ENCODE measurements around the gene LIG1.
"Not testable (repeated sequence)": the region's sequence is repeated elsewhere in the genome, so short reads cannot be mapped to it uniquely, and the experiment has no call there.

The LIG1 gene

DNA sequence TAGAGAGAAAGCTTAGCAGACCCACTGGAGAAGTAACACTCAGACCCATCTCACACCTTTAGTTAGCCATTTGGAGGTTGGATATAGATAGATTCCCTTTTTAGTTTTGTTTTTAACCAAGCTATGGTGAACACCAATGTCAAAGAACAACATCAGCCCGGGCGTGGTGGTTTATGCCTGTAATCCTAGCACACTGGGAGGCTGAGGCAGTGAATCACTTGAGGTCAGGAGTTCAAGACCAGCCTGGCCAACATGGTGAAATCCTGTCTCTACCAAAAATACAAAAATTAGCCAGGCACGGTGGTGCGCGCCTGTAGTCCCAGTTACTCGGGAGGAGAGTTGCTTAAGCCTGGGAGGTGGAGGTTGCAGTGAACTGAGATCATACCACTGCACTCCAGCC lies 81.2 kb downstream of the LIG1 start:
- not testable (repeated sequence) for H3K4me3 ChIP-seq (ENCODE audit: insufficient read depth, low read depth, low read length, poor library complexity, severe bottlenecking); H3K9me3 ChIP-seq (ENCODE audit: control insufficient read depth, low read length); DNase-seq; H3K36me3 ChIP-seq (ENCODE audit: control insufficient read depth, insufficient read depth, low read length); H3K27me3 ChIP-seq (replicated peaks; ENCODE audit: control insufficient read depth, insufficient read depth, low read length, poor library complexity, severe bottlenecking); H3K4me1 ChIP-seq (ENCODE audit: control insufficient read depth, insufficient read depth, low read length, poor library complexity, severe bottlenecking); H3K27ac ChIP-seq (ENCODE audit: insufficient read depth, low read length, poor library complexity, severe bottlenecking)

- Histone ChIP-seq H3K4me3 (ENCODE audit: insufficient read depth, low read depth, low read length, poor library complexity, severe bottlenecking) (no peak overlapping the region), H3K9me3 (ENCODE audit: control insufficient read depth, low read length) (no peaks in the 10 kb centered on the region), H3K36me3 (ENCODE audit: control insufficient read depth, insufficient read depth, low read length) (no peaks in the 10 kb centered on the region), H3K27ac (ENCODE audit: insufficient read depth, low read length, poor library complexity, severe bottlenecking) (no peak overlapping the region), H3K4me1 (ENCODE audit: control insufficient read depth, insufficient read depth, low read length, poor library complexity, severe bottlenecking) (no peaks in the 10 kb centered on the region), H3K27me3 (replicated peaks; ENCODE audit: control insufficient read depth, insufficient read depth, low read length, poor library complexity, severe bottlenecking) (no peaks in the 10 kb centered on the region)
- no peak for DNase-seq
Observed at GRCh38 chr19:48085904-48086864, 84.0 kb downstream of the LIG1 start.

- H3K9me3 ChIP-seq (ENCODE audit: control insufficient read depth, low read length): no peaks in the 10 kb centered on the region
- H3K4me3 ChIP-seq (ENCODE audit: insufficient read depth, low read depth, low read length, poor library complexity, severe bottlenecking): no peak overlapping the region
- DNase-seq: no peak
- no peaks in the 10 kb centered on the region for H3K27me3 ChIP-seq (replicated peaks; ENCODE audit: control insufficient read depth, insufficient read depth, low read length, poor library complexity, severe bottlenecking)
- no peaks in the 10 kb centered on the region for H3K4me1 ChIP-seq (ENCODE audit: control insufficient read depth, insufficient read depth, low read length, poor library complexity, severe bottlenecking)
- H3K36me3 ChIP-seq (ENCODE audit: control insufficient read depth, insufficient read depth, low read length): no peaks in the 10 kb centered on the region
- H3K27ac ChIP-seq (ENCODE audit: insufficient read depth, low read length, poor library complexity, severe bottlenecking): no peak overlapping the region
Observed at GRCh38 chr19:48085076-48085475, 85.1 kb downstream of the LIG1 start.

DNA sequence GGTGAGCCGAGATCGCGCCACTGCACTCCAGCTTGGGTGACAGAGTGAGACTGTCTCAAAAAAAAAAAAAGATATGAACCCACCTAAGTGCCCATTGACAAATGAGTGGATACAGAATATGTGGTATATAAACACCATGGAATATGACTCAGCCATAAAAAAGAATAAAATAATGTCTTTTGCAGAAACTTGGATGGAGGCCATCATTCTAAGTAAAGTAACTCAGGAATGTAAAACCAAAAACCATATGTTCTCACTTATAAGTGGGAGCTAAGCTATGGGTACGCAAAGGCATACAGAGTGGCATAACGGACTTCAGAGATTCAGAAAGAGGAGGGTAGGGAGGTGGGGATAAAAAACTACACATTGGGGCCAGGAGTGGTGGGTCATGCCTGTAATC lies 89.0 kb downstream of the LIG1 start:
- H3K4me1 ChIP-seq (ENCODE audit: control insufficient read depth, insufficient read depth, low read length, poor library complexity, severe bottlenecking): no peaks in the 10 kb centered on the region
- H3K27me3 ChIP-seq (replicated peaks; ENCODE audit: control insufficient read depth, insufficient read depth, low read length, poor library complexity, severe bottlenecking): no peaks in the 10 kb centered on the region
- no peaks in the 10 kb centered on the region for H3K9me3 ChIP-seq (ENCODE audit: control insufficient read depth, low read length)
- no peak for DNase-seq
- H3K36me3 ChIP-seq (ENCODE audit: control insufficient read depth, insufficient read depth, low read length): no peaks in the 10 kb centered on the region
- no peak overlapping the region for H3K27ac ChIP-seq (ENCODE audit: insufficient read depth, low read length, poor library complexity, severe bottlenecking)
- H3K4me3 ChIP-seq (ENCODE audit: insufficient read depth, low read depth, low read length, poor library complexity, severe bottlenecking): no peak overlapping the region

- not testable (repeated sequence) for H3K9me3 ChIP-seq (ENCODE audit: control insufficient read depth, low read length); H3K4me1 ChIP-seq (ENCODE audit: control insufficient read depth, insufficient read depth, low read length, poor library complexity, severe bottlenecking); H3K36me3 ChIP-seq (ENCODE audit: control insufficient read depth, insufficient read depth, low read length); H3K4me3 ChIP-seq (ENCODE audit: insufficient read depth, low read depth, low read length, poor library complexity, severe bottlenecking); H3K27ac ChIP-seq (ENCODE audit: insufficient read depth, low read length, poor library complexity, severe bottlenecking); H3K27me3 ChIP-seq (replicated peaks; ENCODE audit: control insufficient read depth, insufficient read depth, low read length, poor library complexity, severe bottlenecking); DNase-seq
Observed at GRCh38 chr19:48070177-48070769, 99.9 kb downstream of the LIG1 start.

DNA sequence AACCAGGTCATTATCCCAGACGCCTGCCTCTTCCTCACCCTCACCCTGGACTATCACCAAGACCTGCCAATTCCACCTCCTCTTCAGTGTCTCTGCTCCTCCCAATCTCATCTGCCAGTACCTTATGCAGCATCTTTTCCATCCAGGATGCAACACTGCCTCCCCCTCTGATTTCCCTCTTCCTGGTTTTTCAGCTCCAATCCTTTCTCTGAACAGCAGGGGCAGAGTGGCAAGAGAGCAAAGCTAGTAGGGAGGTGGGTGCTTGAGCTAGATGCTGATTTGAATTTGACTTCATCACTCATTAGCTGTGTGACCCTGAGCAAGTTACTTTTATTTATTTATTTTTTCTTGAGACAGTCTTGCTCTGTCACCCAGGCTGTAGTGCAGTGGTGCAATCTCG lies 100.7 kb downstream of the LIG1 start:
- no peak overlapping the region for H3K27ac ChIP-seq (ENCODE audit: insufficient read depth, low read length, poor library complexity, severe bottlenecking)
- H3K9me3 ChIP-seq (ENCODE audit: control insufficient read depth, low read length): no peaks in the 10 kb centered on the region
- DNase-seq: no peak
- H3K27me3 ChIP-seq (replicated peaks; ENCODE audit: control insufficient read depth, insufficient read depth, low read length, poor library complexity, severe bottlenecking): no peaks in the 10 kb centered on the region
- H3K4me3 ChIP-seq (ENCODE audit: insufficient read depth, low read depth, low read length, poor library complexity, severe bottlenecking): no peak overlapping the region
- no peaks in the 10 kb centered on the region for H3K4me1 ChIP-seq (ENCODE audit: control insufficient read depth, insufficient read depth, low read length, poor library complexity, severe bottlenecking)
- no peaks in the 10 kb centered on the region for H3K36me3 ChIP-seq (ENCODE audit: control insufficient read depth, insufficient read depth, low read length)
